Naive thymus-derived CD4-positive, alpha-beta T cell (primary cell): ENCODE results near the gene LRMDA. TPM values are rescaled to one million over a fixed set of nuclear protein-coding genes. Genes with fewer than 3 reads are reported as not detected.

ENCODE experiments used
- ATAC-seq: fragments of 150-1000 bp; cut with Tn5 transposase; 2 replicates; pipeline ENCODE4 v1.10.0; 2021; ENCODE audit warnings: mild to moderate bottlenecking, moderate library complexity
- CTCF ChIA-PET: fragments of 350-600 bp; sonication (Branson Sonifier 250); formaldehyde crosslinking; loops from one replicate; lab custom pipeline; 2021; ENCODE audit warnings: antibody characterized with exemption; lab: Charles Lee
- POLR2A ChIA-PET: fragments of 350-600 bp; sonication (Branson Sonifier 250); formaldehyde crosslinking; loops from one replicate; lab custom pipeline; 2021; ENCODE audit warnings: antibody characterized with exemption, inconsistent platforms; lab: Charles Lee
- DNase-seq, 9 donors: peaks; one replicate each; pipeline versions ENCODE4 v3.0.0 to v3.0.0-alpha.2; 2020 to 2022; ENCODE audit warnings: mixed read lengths in 1 of 9
- H3K27ac ChIP-seq: one replicate; pipeline ENCODE4 v1.7.0; 2013; ENCODE audit warnings: mild to moderate bottlenecking, low read depth, low read length, moderate library complexity
- H3K27me3 ChIP-seq, 2 donors: one replicate each; pipeline ENCODE4 v1.7.0; 2013; ENCODE audit warnings: low read length in 2 of 2, mild to moderate bottlenecking in 2 of 2, moderate library complexity in 2 of 2; ENCODE audit not compliant: control insufficient read depth in 2 of 2, insufficient read depth in 2 of 2
- H3K36me3 ChIP-seq, 3 experiments: 1 replicate in 2 of 3; 2 replicates in 1 of 3; pipeline ENCODE4 v1.7.0; 2013; ENCODE audit warnings: low read length in 3 of 3, mild to moderate bottlenecking in 3 of 3, moderate library complexity in 1 of 3; ENCODE audit not compliant: insufficient read depth in 3 of 3, control insufficient read depth in 2 of 3
- H3K4me1 ChIP-seq, 2 donors: one replicate each; pipeline ENCODE4 v1.7.0; 2013; ENCODE audit warnings: low read length in 2 of 2, mild to moderate bottlenecking in 2 of 2, moderate library complexity in 1 of 2; ENCODE audit not compliant: control insufficient read depth in 2 of 2, insufficient read depth in 2 of 2
- H3K4me3 ChIP-seq: 2 replicates; pipeline ENCODE4 v1.7.0; 2013; ENCODE audit warnings: mild to moderate bottlenecking, low read length
- H3K9me3 ChIP-seq, 3 experiments: 1 replicate in 2 of 3; 2 replicates in 1 of 3; pipeline ENCODE4 v1.7.0; 2013; ENCODE audit warnings: low read length in 3 of 3; ENCODE audit not compliant: control insufficient read depth in 2 of 3
- H3K27ac Mint-ChIP-seq, 9 donors: one replicate each; pipeline ENCODE4 v1.8.0; 2020 to 2022; ENCODE audit warnings: mixed read lengths in 9 of 9, mild to moderate bottlenecking in 8 of 9, moderate library complexity in 5 of 9, inconsistent platforms in 2 of 9
- H3K27me3 Mint-ChIP-seq, 5 donors: one replicate each; pipeline ENCODE4 v1.8.0; 2021 to 2022; ENCODE audit warnings: mixed read lengths in 5 of 5, mild to moderate bottlenecking in 1 of 5
- H3K36me3 Mint-ChIP-seq, 5 donors: one replicate each; pipeline ENCODE4 v1.8.0; 2020 to 2022; ENCODE audit warnings: mixed read lengths in 5 of 5, mild to moderate bottlenecking in 3 of 5, inconsistent platforms in 1 of 5
- H3K4me1 Mint-ChIP-seq, 7 donors: one replicate each; pipeline ENCODE4 v1.8.0; 2020 to 2022; ENCODE audit warnings: mixed read lengths in 7 of 7, mild to moderate bottlenecking in 3 of 7, inconsistent platforms in 1 of 7
- H3K4me3 Mint-ChIP-seq, 10 donors: one replicate each; pipeline ENCODE4 v1.8.0; 2020 to 2022; ENCODE audit warnings: mild to moderate bottlenecking in 10 of 10, mixed read lengths in 10 of 10, moderate library complexity in 6 of 10, inconsistent platforms in 2 of 10
- H3K9me3 Mint-ChIP-seq, 11 donors: one replicate each; pipeline ENCODE4 v1.8.0; 2020 to 2022; ENCODE audit warnings: mixed read lengths in 11 of 11, mild to moderate bottlenecking in 4 of 11, inconsistent platforms in 1 of 11, moderate library complexity in 1 of 11
- intact Hi-C, 2 donors: fragments of 100-400 bp; cut with micrococcal nuclease; formaldehyde crosslinking; loops; one replicate each; pipeline ENCODE4 v1.15.1; 2023
- polyA plus RNA-seq, 2 donors: library from polyadenylated mRNA; unstranded; fragments of 300-500 nt; fragmentation: Illumina TruSeq; gene quantifications; one replicate each; pipeline ENCODE4 v1.2.3, GENCODE V29; 2021
- total RNA-seq, 6 experiments: library from RNA in 5 of 6; stranded (reverse) in 5 of 6; gene quantifications; 1 replicate in 5 of 6; 2 replicates in 1 of 6; pipeline ENCODE4 v1.2.3 and lab custom pipeline; 2021 to 2026

Gene LRMDA
- total and polyA plus RNA-seq, 7 experiments from 2014 or later = 0.57 to 14.9 (median 3.0) TPM; not detected in 4

- H3K4me1 Mint-ChIP-seq = no peaks in the 10 kb centered on the region
- H3K27ac Mint-ChIP-seq = no peak overlapping the region
- no peak overlapping the region for H3K4me3 ChIP-seq
- no peaks in the 10 kb centered on the region for H3K27me3 ChIP-seq
- H3K9me3 ChIP-seq = no peaks in the 10 kb centered on the region
- no peaks in the 10 kb centered on the region for H3K4me1 ChIP-seq
- no peak overlapping the region for H3K4me3 Mint-ChIP-seq
- CTCF ChIA-PET = no interaction called here
- peaks cover 0 to 8% (median 0%) of the 10 kb centered on the region in 11 donors for H3K9me3 Mint-ChIP-seq
- intact Hi-C loops = no loop called here
- peaks cover 0 to 4% (median 0%) of the 10 kb centered on the region in 5 donors for H3K36me3 Mint-ChIP-seq
- H3K27ac ChIP-seq = no peak overlapping the region
- POLR2A ChIA-PET = interaction anchor here (0.7 kb wide), 1 partner anchor 16 kb away, joined by 3 read pairs; no protein-coding TSS in a partner anchor
- DNase-seq (no peak), ATAC-seq (no peak)
- peaks cover 0 to 7% (median 0%) of the 10 kb centered on the region in 5 donors for H3K27me3 Mint-ChIP-seq
- no peaks in the 10 kb centered on the region for H3K36me3 ChIP-seq
Measured at GRCh38 chr10:76067447-76067846, 636.0 kb downstream of the LRMDA start.

GRCh38 chr10:76068856-76069255 is 637.4 kb downstream of the LRMDA start:
- peaks cover 0 to 4% (median 0%) of the 10 kb centered on the region in 5 donors for H3K36me3 Mint-ChIP-seq
- no peaks in the 10 kb centered on the region for H3K4me1 Mint-ChIP-seq
- H3K27ac Mint-ChIP-seq = no peak overlapping the region
- Histone ChIP-seq H3K27me3 (no peaks in the 10 kb centered on the region), H3K27ac (no peak overlapping the region), H3K9me3 (no peaks in the 10 kb centered on the region), H3K4me3 (no peak overlapping the region), H3K36me3 (no peaks in the 10 kb centered on the region), H3K4me1 (no peaks in the 10 kb centered on the region)
- peaks cover 0 to 7% (median 0%) of the 10 kb centered on the region in 5 donors for H3K27me3 Mint-ChIP-seq
- ATAC-seq = no peak
- no peak for DNase-seq
- POLR2A ChIA-PET = no interaction called here
- intact Hi-C loops = no loop called here
- H3K4me3 Mint-ChIP-seq = no peak overlapping the region
- H3K9me3 Mint-ChIP-seq = peaks cover 0 to 8% (median 0%) of the 10 kb centered on the region in 11 donors
- CTCF ChIA-PET = no interaction called here

GRCh38 chr10:76070916-76071315 is 639.5 kb downstream of the LRMDA start:
- Mint-ChIP-seq H3K9me3 (peaks cover 0 to 7% (median 2%) of the 10 kb centered on the region in 11 donors), H3K4me3 (no peak overlapping the region), H3K27me3 (peaks cover 0 to 7% (median 0%) of the 10 kb centered on the region in 5 donors), H3K36me3 (peaks cover 0 to 4% (median 0%) of the 10 kb centered on the region in 5 donors), H3K4me1 (no peaks in the 10 kb centered on the region), H3K27ac (no peak overlapping the region)
- ATAC-seq (no peak), DNase-seq (no peak)
- Histone ChIP-seq H3K36me3 (no peaks in the 10 kb centered on the region), H3K4me1 (no peaks in the 10 kb centered on the region), H3K9me3 (no peaks in the 10 kb centered on the region), H3K27me3 (no peaks in the 10 kb centered on the region), H3K27ac (no peak overlapping the region), H3K4me3 (no peak overlapping the region)
- POLR2A ChIA-PET = no interaction called here
- intact Hi-C loops = no loop called here
- CTCF ChIA-PET = no interaction called here

- Histone ChIP-seq H3K9me3 (no peaks in the 10 kb centered on the region), H3K27ac (no peak overlapping the region), H3K27me3 (no peaks in the 10 kb centered on the region), H3K4me1 (no peaks in the 10 kb centered on the region), H3K4me3 (no peak overlapping the region), H3K36me3 (no peaks in the 10 kb centered on the region)
- intact Hi-C loops = no loop called here
- DNase-seq (no peak), ATAC-seq (no peak)
- H3K4me1 Mint-ChIP-seq = no peaks in the 10 kb centered on the region
- peaks cover 0 to 4% (median 0%) of the 10 kb centered on the region in 5 donors for H3K36me3 Mint-ChIP-seq
- no peak overlapping the region for H3K4me3 Mint-ChIP-seq
- H3K27me3 Mint-ChIP-seq = peaks cover 0 to 7% (median 0%) of the 10 kb centered on the region in 5 donors
- peaks cover 0 to 5% (median 2%) of the 10 kb centered on the region in 11 donors for H3K9me3 Mint-ChIP-seq
- ChIA-PET CTCF (no interaction called here), POLR2A (no interaction called here)
- H3K27ac Mint-ChIP-seq = no peak overlapping the region
Measured at GRCh38 chr10:76071653-76072365, 640.4 kb downstream of the LRMDA start.

GRCh38 chr10:76072384-76072783 is 641.0 kb downstream of the LRMDA start:
- no peaks in the 10 kb centered on the region for H3K36me3 ChIP-seq
- no peaks in the 10 kb centered on the region for H3K27me3 ChIP-seq
- H3K9me3 ChIP-seq = no peaks in the 10 kb centered on the region
- Mint-ChIP-seq H3K27me3 (peaks cover 0 to 7% (median 0%) of the 10 kb centered on the region in 5 donors), H3K27ac (no peak overlapping the region), H3K4me3 (no peak overlapping the region), H3K4me1 (no peaks in the 10 kb centered on the region), H3K9me3 (peaks cover 0 to 5% (median 2%) of the 10 kb centered on the region in 11 donors), H3K36me3 (peaks cover 0 to 4% (median 0%) of the 10 kb centered on the region in 5 donors)
- ChIA-PET CTCF (no interaction called here), POLR2A (no interaction called here)
- H3K4me3 ChIP-seq = no peak overlapping the region
- DNase-seq (no peak), ATAC-seq (no peak)
- intact Hi-C loops = no loop called here
- no peak overlapping the region for H3K27ac ChIP-seq
- H3K4me1 ChIP-seq = no peaks in the 10 kb centered on the region

GRCh38 chr10:76073524-76073923 is 642.1 kb downstream of the LRMDA start:
- no peaks in the 10 kb centered on the region for H3K4me1 ChIP-seq
- ChIA-PET CTCF (no interaction called here), POLR2A (no interaction called here)
- Mint-ChIP-seq H3K4me1 (no peaks in the 10 kb centered on the region), H3K36me3 (no peaks in the 10 kb centered on the region), H3K27ac (no peak overlapping the region), H3K9me3 (peaks cover 0 to 5% (median 0%) of the 10 kb centered on the region in 11 donors), H3K4me3 (no peak overlapping the region), H3K27me3 (no peaks in the 10 kb centered on the region)
- no peak overlapping the region for H3K27ac ChIP-seq
- intact Hi-C loops = no loop called here
- no peak overlapping the region for H3K4me3 ChIP-seq
- H3K9me3 ChIP-seq = no peaks in the 10 kb centered on the region
- H3K27me3 ChIP-seq = no peaks in the 10 kb centered on the region
- H3K36me3 ChIP-seq = no peaks in the 10 kb centered on the region
- DNase-seq = no peak
- no peak for ATAC-seq

- Mint-ChIP-seq H3K4me1 (no peaks in the 10 kb centered on the region), H3K36me3 (no peaks in the 10 kb centered on the region), H3K27me3 (no peaks in the 10 kb centered on the region), H3K27ac (no peak overlapping the region), H3K9me3 (peaks cover 0 to 5% (median 1%) of the 10 kb centered on the region in 11 donors), H3K4me3 (no peak overlapping the region)
- ATAC-seq (no peak), DNase-seq (no peak)
- intact Hi-C loops = no loop called here
- Histone ChIP-seq H3K9me3 (no peaks in the 10 kb centered on the region), H3K27me3 (no peaks in the 10 kb centered on the region), H3K4me3 (no peak overlapping the region), H3K36me3 (no peaks in the 10 kb centered on the region), H3K4me1 (no peaks in the 10 kb centered on the region), H3K27ac (no peak overlapping the region)
- POLR2A ChIA-PET = no interaction called here
- CTCF ChIA-PET = no interaction called here
Measured at GRCh38 chr10:76074659-76075058, 643.2 kb downstream of the LRMDA start.
